ENCODE measurements around the gene TTC24. TPM values are rescaled to one million over a fixed set of nuclear protein-coding genes. Genes with fewer than 3 reads are reported as not detected.

TTC24 gene
- total and polyA plus RNA-seq, 12 donors = 0.20 TPM; not detected in 11

- Histone ChIP-seq H3K36me3 (replicated peaks in 1 of 2) (peaks cover 0 to 22% of the 10 kb centered on the region in 2 donors), H3K4me3 (peak within 1 kb of the TSS; percentile 8 to 88 (median 68)), H3K27me3 (no peaks in the 10 kb centered on the region), H3K9me3 (replicated peaks in 1 of 3) (no peaks in the 10 kb centered on the region), H3K27ac (peak within 1 kb of the TSS; percentile 63 to 90 (median 76)), H3K4me1 (replicated peaks in 1 of 2) (peaks cover 6 to 13% of the 10 kb centered on the region in 2 donors)
- TF ChIP-seq POLR2A (IDR thresholded peaks at IDR 0.05) = peak in 1 of 2 donors; percentile 62
- no peak for TF ChIP-seq CTCF (IDR thresholded peaks at IDR 0.05)
- intact Hi-C loops (cut with DNase I) = no loop called here
- 0 to 1% (median 0%) methylated on average over 1 to 60 of the region's 60 CpGs for WGBS, 4 donors
- DNase-seq = peak; percentile 65 to 77 (median 72)
These were observed 12.1 kb downstream of the TTC24 start, which contains the start of gene NAXE for GRCh38 chr1:156591432-156592157. Gene NAXE (plus strand): TSS chr1:156591776. CDS start chr1:156591805, 29 bp downstream.

GRCh38 chr1:156592158-156592909 lies 12.8 kb downstream of the TTC24 start:
- intact Hi-C loops (cut with DNase I) = no loop called here
- TF ChIP-seq POLR2A (IDR thresholded peaks at IDR 0.05) = no peak
- H3K27ac ChIP-seq = peak overlapping the region in 4 of 5 donors; percentile 72 to 90 (median 78)
- DNase-seq = no peak
- peak overlapping the region; percentile 8 to 88 (median 68) for H3K4me3 ChIP-seq
- H3K36me3 ChIP-seq (replicated peaks in 1 of 2) = peaks cover 0 to 30% of the 10 kb centered on the region in 2 donors
- 57 to 88% (median 63%) methylated on average over 6 to 16 of the region's 16 CpGs for WGBS, 4 donors
- no peaks in the 10 kb centered on the region for H3K27me3 ChIP-seq
- no peaks in the 10 kb centered on the region for H3K9me3 ChIP-seq (replicated peaks in 1 of 3)
- peaks cover 6 to 13% of the 10 kb centered on the region in 2 donors for H3K4me1 ChIP-seq (replicated peaks in 1 of 2)

- H3K27me3 ChIP-seq = no peaks in the 10 kb centered on the region
- no peak for DNase-seq
- no peak overlapping the region for H3K4me3 ChIP-seq
- TF ChIP-seq CTCF (IDR thresholded peaks at IDR 0.05) = no peak
- TF ChIP-seq POLR2A (IDR thresholded peaks at IDR 0.05) = no peak
- peaks cover 0 to 37% of the 10 kb centered on the region in 2 donors for H3K36me3 ChIP-seq (replicated peaks in 1 of 2)
- peaks cover 6 to 13% of the 10 kb centered on the region in 2 donors for H3K4me1 ChIP-seq (replicated peaks in 1 of 2)
- WGBS, 4 donors = 60 to 83% (median 76%) methylated on average over 7 to 8 of the region's 8 CpGs
- H3K9me3 ChIP-seq (replicated peaks in 1 of 3) = no peaks in the 10 kb centered on the region
- intact Hi-C loops (cut with DNase I) = no loop called here
- no peak overlapping the region for H3K27ac ChIP-seq
These were observed 13.6 kb downstream of the TTC24 start for GRCh38 chr1:156592910-156593660.

GRCh38 chr1:156593661-156593989 lies 14.1 kb downstream of the TTC24 start:
- Histone ChIP-seq H3K27ac (no peak overlapping the region), H3K4me1 (replicated peaks in 1 of 2) (peaks cover 6 to 13% of the 10 kb centered on the region in 2 donors), H3K27me3 (no peaks in the 10 kb centered on the region), H3K36me3 (replicated peaks in 1 of 2) (peaks cover 0 to 42% of the 10 kb centered on the region in 2 donors), H3K4me3 (no peak overlapping the region), H3K9me3 (replicated peaks in 1 of 3) (no peaks in the 10 kb centered on the region)
- 88 to 100% (median 90%) methylated on average over 8 of the region's 8 CpGs for WGBS, 4 donors
- intact Hi-C loops (cut with DNase I) = no loop called here
- TF ChIP-seq CTCF (IDR thresholded peaks at IDR 0.05) (no peak), POLR2A (IDR thresholded peaks at IDR 0.05) (no peak)
- DNase-seq = no peak
